GM13976 (cell line): ENCODE data around the gene VOPP1.
A peak's percentile ranks its signal among the peaks of the same experiment; 100 is the strongest.

ENCODE experiments used
- DNase-seq: peaks from one replicate; pipeline ENCODE4 v3.0.0; 2012; ENCODE audit warnings: low spot score
- in situ Hi-C: fragments of 300-500 bp; cut with MboI; formaldehyde crosslinking; loops from one replicate; pipeline ENCODE4 v1.12.0; 2022; ENCODE audit warnings: low sequenced_read_pairs, mixed read lengths, inconsistent platforms; ENCODE audit not compliant: unreplicated experiment
- TF ChIP-seq, protein P1 (sequence below): IDR thresholded peaks from 2 replicates; pipeline ENCODE4 v1.5.1; 2012; ENCODE audit warnings: borderline replicate concordance, mild to moderate bottlenecking; ENCODE audit not compliant: insufficient read depth; ENCODE audit errors: extremely low read depth, missing control alignments, control extremely low read depth

Gene VOPP1

GRCh38 chr7:55485501-55486191, 86.7 kb downstream of the VOPP1 start:
- TF ChIP-seq, protein P1, sequence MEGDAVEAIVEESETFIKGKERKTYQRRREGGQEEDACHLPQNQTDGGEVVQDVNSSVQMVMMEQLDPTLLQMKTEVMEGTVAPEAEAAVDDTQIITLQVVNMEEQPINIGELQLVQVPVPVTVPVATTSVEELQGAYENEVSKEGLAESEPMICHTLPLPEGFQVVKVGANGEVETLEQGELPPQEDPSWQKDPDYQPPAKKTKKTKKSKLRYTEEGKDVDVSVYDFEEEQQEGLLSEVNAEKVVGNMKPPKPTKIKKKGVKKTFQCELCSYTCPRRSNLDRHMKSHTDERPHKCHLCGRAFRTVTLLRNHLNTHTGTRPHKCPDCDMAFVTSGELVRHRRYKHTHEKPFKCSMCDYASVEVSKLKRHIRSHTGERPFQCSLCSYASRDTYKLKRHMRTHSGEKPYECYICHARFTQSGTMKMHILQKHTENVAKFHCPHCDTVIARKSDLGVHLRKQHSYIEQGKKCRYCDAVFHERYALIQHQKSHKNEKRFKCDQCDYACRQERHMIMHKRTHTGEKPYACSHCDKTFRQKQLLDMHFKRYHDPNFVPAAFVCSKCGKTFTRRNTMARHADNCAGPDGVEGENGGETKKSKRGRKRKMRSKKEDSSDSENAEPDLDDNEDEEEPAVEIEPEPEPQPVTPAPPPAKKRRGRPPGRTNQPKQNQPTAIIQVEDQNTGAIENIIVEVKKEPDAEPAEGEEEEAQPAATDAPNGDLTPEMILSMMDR, result no peak
- DNase-seq, result no peak
- in situ Hi-C loops, result no loop called here

- in situ Hi-C loops, result no loop called here
Measured at GRCh38 chr7:55484834-55485233, 87.5 kb downstream of the VOPP1 start.

DNA sequence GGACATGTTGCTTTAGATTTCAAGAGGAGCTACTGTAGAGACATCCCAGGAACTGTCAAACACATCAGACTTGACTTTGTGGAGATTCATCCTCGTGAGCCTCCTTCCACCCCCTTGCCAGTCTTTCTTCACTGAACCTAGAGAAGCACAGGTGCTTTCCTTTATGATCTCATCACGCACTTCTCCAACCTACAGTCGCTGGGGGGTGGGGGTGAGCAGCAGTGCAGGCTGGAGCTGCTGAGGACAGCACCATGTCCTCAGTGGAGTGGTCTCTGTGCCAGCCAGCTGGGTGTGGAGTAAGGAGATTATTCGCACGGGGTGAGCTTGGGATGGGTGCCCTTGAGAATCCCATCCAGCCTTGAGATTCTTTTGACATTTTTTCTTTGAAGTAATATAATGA, 88.1 kb downstream of the VOPP1 start:
- peak; percentile 50 for DNase-seq
- in situ Hi-C loops, result no loop called here
- TF ChIP-seq, protein P1, result no peak

More at GRCh38 chr7:55484834-55485233, 87.5 kb downstream of the VOPP1 start:
- DNase-seq, result no peak
- TF ChIP-seq, protein P1, result no peak

DNA sequence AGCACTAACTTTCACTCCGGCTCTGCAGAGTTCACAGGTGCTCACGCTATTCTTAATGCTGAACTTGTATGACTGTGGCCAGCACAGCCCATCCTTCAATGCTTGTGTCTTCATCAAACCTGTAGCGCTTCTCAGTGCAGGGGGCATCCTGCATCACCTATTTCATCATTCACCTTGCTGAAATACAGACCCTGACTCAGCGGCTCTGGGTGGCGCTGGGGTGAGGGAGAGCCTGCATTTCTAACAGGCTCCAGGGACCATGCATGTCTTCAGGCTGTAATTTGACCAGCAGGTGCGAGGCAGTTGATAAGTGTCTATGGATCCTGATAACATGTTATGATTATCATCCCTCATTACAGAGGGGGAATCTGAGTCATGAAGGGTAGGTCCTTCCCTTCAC, 89.3 kb downstream of the VOPP1 start:
- no peak for DNase-seq
- in situ Hi-C loops, result no loop called here
- TF ChIP-seq, protein P1, result no peak

GRCh38 chr7:55481155-55481554, 91.1 kb downstream of the VOPP1 start:
- in situ Hi-C loops, result no loop called here
- TF ChIP-seq, protein P1, result no peak
- no peak for DNase-seq

GRCh38 chr7:55478700-55479099, 93.6 kb downstream of the VOPP1 start:
- in situ Hi-C loops, result no loop called here
- DNase-seq, result no peak

More at GRCh38 chr7:55478700-55479099, 93.6 kb downstream of the VOPP1 start:
- TF ChIP-seq, protein P1, result no peak
